Gastroesophageal sphincter (tissue), 4 donors: ENCODE data around the gene SLC39A6. TPM values are rescaled to one million over a fixed set of nuclear protein-coding genes. Genes with fewer than 3 reads are reported as not detected.
A peak's percentile ranks its signal among the peaks of the same experiment; 100 is the strongest.
"Not testable (repeated sequence)": the region's sequence is repeated elsewhere in the genome, so short reads cannot be mapped to it uniquely, and the experiment has no call there.

Experiments used
- ATAC-seq: fragments of 150-250 bp; one replicate; pipeline ENCODE4 v1.9.1; 2016; ENCODE audit warnings: mild to moderate bottlenecking, moderate library complexity
- H3K27ac ChIP-seq, 4 donors: fragments of 200-600 bp; sonication (generic) in 3 of 4; 1 replicate in 3 of 4; 2 replicates in 1 of 4; pipeline ENCODE4 v1.5.1; 2016 to 2019
- H3K27me3 ChIP-seq: fragments of 200-600 bp; sonication (generic); one replicate; pipeline ENCODE4 v1.5.1; 2019
- H3K36me3 ChIP-seq, 2 donors: fragments of 200-600 bp; sonication (generic); one replicate each; pipeline ENCODE4 v1.5.1; 2019; ENCODE audit warnings: control low read depth in 1 of 2
- H3K4me1 ChIP-seq, 3 donors: fragments of 200-600 bp; sonication (generic); 1 replicate in 2 of 3; 2 replicates in 1 of 3; pipeline ENCODE4 v1.5.1; 2016 to 2019; ENCODE audit warnings: control low read depth in 2 of 3
- H3K4me3 ChIP-seq, 2 donors: fragments of 200-600 bp; sonication (generic); one replicate each; pipeline ENCODE4 v1.5.1; 2019; ENCODE audit warnings: mild to moderate bottlenecking in 1 of 2, moderate library complexity in 1 of 2
- H3K9me3 ChIP-seq, 3 donors: fragments of 200-600 bp; sonication (generic); one replicate each; pipeline ENCODE4 v1.5.1; 2017 to 2019; ENCODE audit warnings: control low read depth in 2 of 3
- EP300 ChIP-seq: sonication (generic); formaldehyde crosslinking; IDR thresholded peaks from one replicate; pipeline ENCODE4 v1.6.1; 2017; ENCODE audit warnings: antibody characterized with exemption, mild to moderate bottlenecking
- POLR2A ChIP-seq, 2 donors: fragments of 450-650 bp; IDR thresholded peaks; one replicate each; pipeline ENCODE4 v1.6.1; 2017; ENCODE audit warnings: antibody characterized with exemption in 2 of 2, mild to moderate bottlenecking in 2 of 2, moderate library complexity in 1 of 2
- POLR2AphosphoS5 ChIP-seq: sonication (generic); formaldehyde crosslinking; IDR thresholded peaks from one replicate; pipeline ENCODE4 v1.6.1; 2017; ENCODE audit warnings: antibody characterized with exemption
- WGBS, 2 donors: methylation state at CpG; one replicate each; pipeline ENCODE4 v1.1.5; 2018; ENCODE audit warnings: low coverage in 1 of 2; 5-methylcytosine and 5-hydroxymethylcytosine counted together
- total RNA-seq, 4 donors: library from RNA; depleted of rRNA; stranded (reverse); fragments of >200 nt; gene quantifications; one replicate each; pipeline ENCODE4 v1.1.0, GENCODE V29; 2016
- TF ChIP-seq, protein P1 (sequence below), 4 experiments: fragments of 200-600 bp in 2 of 4; fragments of 450-650 bp in 2 of 4; sonication (generic) in 1 of 4; IDR thresholded peaks; one replicate each; pipeline ENCODE4 v1.5.1; 2017 to 2019; ENCODE audit warnings: antibody characterized with exemption in 4 of 4, mild to moderate bottlenecking in 2 of 4, moderate library complexity in 2 of 4

SLC39A6 gene
- total RNA-seq, 4 donors from 2014 or later: 24.1 to 49.2 (median 36.5) TPM

- no peak overlapping the region for H3K27ac ChIP-seq
- no peak for ATAC-seq
- no peaks in the 10 kb centered on the region for H3K4me1 ChIP-seq
- no peak overlapping the region for H3K4me3 ChIP-seq
- no peaks in the 10 kb centered on the region for H3K9me3 ChIP-seq
- WGBS, 2 donors: 61 to 82% methylated on average over 2 of the region's 2 CpGs
- H3K27me3 ChIP-seq: no peaks in the 10 kb centered on the region
- H3K36me3 ChIP-seq: no peaks in the 10 kb centered on the region
- TF ChIP-seq EP300: no peak
- TF ChIP-seq POLR2A (IDR thresholded peaks at IDR 0.05): no peak
- no peak for TF ChIP-seq POLR2AphosphoS5
- TF ChIP-seq, protein P1, sequence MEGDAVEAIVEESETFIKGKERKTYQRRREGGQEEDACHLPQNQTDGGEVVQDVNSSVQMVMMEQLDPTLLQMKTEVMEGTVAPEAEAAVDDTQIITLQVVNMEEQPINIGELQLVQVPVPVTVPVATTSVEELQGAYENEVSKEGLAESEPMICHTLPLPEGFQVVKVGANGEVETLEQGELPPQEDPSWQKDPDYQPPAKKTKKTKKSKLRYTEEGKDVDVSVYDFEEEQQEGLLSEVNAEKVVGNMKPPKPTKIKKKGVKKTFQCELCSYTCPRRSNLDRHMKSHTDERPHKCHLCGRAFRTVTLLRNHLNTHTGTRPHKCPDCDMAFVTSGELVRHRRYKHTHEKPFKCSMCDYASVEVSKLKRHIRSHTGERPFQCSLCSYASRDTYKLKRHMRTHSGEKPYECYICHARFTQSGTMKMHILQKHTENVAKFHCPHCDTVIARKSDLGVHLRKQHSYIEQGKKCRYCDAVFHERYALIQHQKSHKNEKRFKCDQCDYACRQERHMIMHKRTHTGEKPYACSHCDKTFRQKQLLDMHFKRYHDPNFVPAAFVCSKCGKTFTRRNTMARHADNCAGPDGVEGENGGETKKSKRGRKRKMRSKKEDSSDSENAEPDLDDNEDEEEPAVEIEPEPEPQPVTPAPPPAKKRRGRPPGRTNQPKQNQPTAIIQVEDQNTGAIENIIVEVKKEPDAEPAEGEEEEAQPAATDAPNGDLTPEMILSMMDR (IDR thresholded peaks at IDR 0.05): no peak
Measured at GRCh38 chr18:36088256-36088655, 40.9 kb downstream of the SLC39A6 start.

DNA sequence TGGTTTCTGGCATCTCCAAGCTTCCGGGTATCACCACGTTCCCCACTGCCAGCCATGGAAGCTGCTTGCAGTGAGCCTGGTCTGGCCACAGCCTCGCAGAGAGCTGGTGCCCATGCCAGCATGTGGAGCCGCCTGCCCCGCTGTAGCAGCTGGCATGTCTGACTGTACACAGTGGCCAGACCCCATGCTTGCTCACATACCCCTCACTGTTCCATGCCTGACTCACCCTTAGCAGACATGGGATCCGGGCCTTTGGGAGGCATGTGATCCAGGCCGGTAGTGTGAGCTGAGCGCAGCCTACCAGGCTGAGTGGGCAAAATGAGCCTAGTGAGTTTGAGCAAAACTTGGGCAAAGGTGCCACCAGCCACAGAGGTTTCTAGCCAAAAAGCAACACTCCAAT lies 43.0 kb downstream of the SLC39A6 start:
- H3K27me3 ChIP-seq: no peaks in the 10 kb centered on the region
- no peaks in the 10 kb centered on the region for H3K4me1 ChIP-seq
- no CpG with 5 or more reads among the region's 8 CpGs for WGBS, 2 donors
- no peaks in the 10 kb centered on the region for H3K36me3 ChIP-seq
- TF ChIP-seq POLR2A (IDR thresholded peaks at IDR 0.05) (no peak), POLR2AphosphoS5 (no peak), EP300 (no peak)
- TF ChIP-seq, protein P1 (IDR thresholded peaks at IDR 0.05): no peak
- peak; percentile 19 for ATAC-seq
- no peak overlapping the region for H3K4me3 ChIP-seq
- H3K9me3 ChIP-seq: peaks cover 0 to 6% (median 0%) of the 10 kb centered on the region in 3 donors
- H3K27ac ChIP-seq: no peak overlapping the region

GRCh38 chr18:36085195-36085594 lies 43.9 kb downstream of the SLC39A6 start:
- peaks cover 0 to 15% (median 0%) of the 10 kb centered on the region in 3 donors for H3K9me3 ChIP-seq
- TF ChIP-seq POLR2A (IDR thresholded peaks at IDR 0.05) (no peak), EP300 (no peak), POLR2AphosphoS5 (no peak)
- TF ChIP-seq, protein P1 (IDR thresholded peaks at IDR 0.05): no peak
- H3K4me1 ChIP-seq: no peaks in the 10 kb centered on the region
- H3K4me3 ChIP-seq: no peak overlapping the region
- H3K27me3 ChIP-seq: no peaks in the 10 kb centered on the region
- no peaks in the 10 kb centered on the region for H3K36me3 ChIP-seq
- no peak for ATAC-seq
- WGBS, 2 donors: no CpG with 5 or more reads among the region's 4 CpGs
- no peak overlapping the region for H3K27ac ChIP-seq

GRCh38 chr18:36083729-36084128 lies 45.4 kb downstream of the SLC39A6 start:
- 42 to 70% methylated on average over 2 of the region's 2 CpGs for WGBS, 2 donors
- H3K27me3 ChIP-seq: no peaks in the 10 kb centered on the region
- ATAC-seq: no peak
- H3K4me1 ChIP-seq: no peaks in the 10 kb centered on the region
- H3K27ac ChIP-seq: no peak overlapping the region
- H3K9me3 ChIP-seq: peaks cover 0 to 22% (median 0%) of the 10 kb centered on the region in 3 donors
- TF ChIP-seq POLR2A (IDR thresholded peaks at IDR 0.05): no peak
- TF ChIP-seq, protein P1 (IDR thresholded peaks at IDR 0.05): no peak
- no peak overlapping the region for H3K4me3 ChIP-seq
- H3K36me3 ChIP-seq: no peaks in the 10 kb centered on the region

DNA sequence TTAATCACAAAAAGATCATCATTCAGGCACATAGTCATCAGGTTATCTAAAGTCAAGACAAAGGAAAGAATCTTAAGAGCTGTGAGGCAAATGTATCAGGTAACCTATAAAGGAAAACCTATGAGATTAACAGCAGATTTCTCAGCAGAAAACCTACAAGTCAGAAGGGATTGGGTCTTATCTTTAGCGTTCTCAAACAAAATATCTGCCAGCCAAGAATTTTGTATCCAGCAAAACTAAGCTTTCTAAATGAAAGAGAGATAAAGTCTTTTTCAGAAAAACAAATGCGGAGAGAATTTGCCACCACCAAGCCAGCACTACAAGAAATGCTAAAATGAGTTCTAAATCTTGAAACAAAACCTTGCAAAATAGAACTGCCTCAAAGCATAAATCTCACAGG lies 48.0 kb downstream of the SLC39A6 start:
- not testable (repeated sequence) for H3K4me1 ChIP-seq, ATAC-seq, H3K4me3 ChIP-seq, H3K36me3 ChIP-seq, H3K27ac ChIP-seq, H3K27me3 ChIP-seq
- peaks cover 0 to 22% (median 0%) of the 10 kb centered on the region in 3 donors for H3K9me3 ChIP-seq
- WGBS, 2 donors: 92 to 94% methylated on average over 2 of the region's 2 CpGs
